ENCODE results near the gene STMN3. TPM values are rescaled to one million over a fixed set of nuclear protein-coding genes. Genes with fewer than 3 reads are reported as not detected.

STMN3 gene
- total RNA-seq, 1 experiment from 2014 or later: 36.6 TPM

DNA sequence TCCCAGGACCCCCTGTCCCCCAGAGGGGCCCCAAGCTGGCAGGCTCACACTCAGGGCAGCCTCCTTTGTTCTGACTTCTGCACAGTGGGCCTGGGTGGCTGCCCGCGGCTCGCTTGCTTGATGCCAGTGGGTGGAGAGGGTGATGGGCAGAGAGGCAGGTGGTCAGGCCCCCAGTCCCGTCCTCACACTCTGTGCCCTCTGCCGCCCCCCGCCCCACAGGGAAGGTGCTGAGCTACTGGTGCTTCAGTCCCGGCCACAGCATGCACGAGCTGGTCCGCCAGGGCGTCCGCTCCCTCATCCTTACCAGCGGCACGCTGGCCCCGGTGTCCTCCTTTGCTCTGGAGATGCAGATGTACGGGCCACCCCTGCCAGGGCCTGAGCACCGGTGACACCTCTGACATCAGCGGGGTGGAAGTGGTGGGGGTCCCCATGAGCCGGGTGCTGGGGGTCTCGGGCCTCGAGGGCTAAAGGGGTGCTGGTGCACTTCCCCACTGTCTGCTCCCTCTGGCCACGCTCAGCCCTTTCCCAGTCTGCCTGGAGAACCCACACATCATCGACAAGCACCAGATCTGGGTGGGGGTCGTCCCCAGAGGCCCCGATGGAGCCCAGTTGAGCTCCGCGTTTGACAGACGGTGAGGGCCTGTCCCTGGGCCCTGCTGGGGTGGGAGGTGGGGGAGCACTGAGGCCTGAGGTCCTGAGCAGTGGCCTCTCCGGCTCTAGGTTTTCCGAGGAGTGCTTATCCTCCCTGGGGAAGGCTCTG is 34.4 kb upstream of the STMN3 start:
- H3K9me3 ChIP-seq (replicated peaks): no peaks in the 10 kb centered on the region
- no peak overlapping the region for H3K27ac ChIP-seq
- peaks cover 10% of the 10 kb centered on the region for H3K4me1 ChIP-seq
- H3K27me3 ChIP-seq: no peaks in the 10 kb centered on the region
- DNase-seq: no peak
- peaks cover 3% of the 10 kb centered on the region; the same call in 1 of the 2 replicates for H3K36me3 ChIP-seq
- H3K4me3 ChIP-seq: no peak overlapping the region

DNA sequence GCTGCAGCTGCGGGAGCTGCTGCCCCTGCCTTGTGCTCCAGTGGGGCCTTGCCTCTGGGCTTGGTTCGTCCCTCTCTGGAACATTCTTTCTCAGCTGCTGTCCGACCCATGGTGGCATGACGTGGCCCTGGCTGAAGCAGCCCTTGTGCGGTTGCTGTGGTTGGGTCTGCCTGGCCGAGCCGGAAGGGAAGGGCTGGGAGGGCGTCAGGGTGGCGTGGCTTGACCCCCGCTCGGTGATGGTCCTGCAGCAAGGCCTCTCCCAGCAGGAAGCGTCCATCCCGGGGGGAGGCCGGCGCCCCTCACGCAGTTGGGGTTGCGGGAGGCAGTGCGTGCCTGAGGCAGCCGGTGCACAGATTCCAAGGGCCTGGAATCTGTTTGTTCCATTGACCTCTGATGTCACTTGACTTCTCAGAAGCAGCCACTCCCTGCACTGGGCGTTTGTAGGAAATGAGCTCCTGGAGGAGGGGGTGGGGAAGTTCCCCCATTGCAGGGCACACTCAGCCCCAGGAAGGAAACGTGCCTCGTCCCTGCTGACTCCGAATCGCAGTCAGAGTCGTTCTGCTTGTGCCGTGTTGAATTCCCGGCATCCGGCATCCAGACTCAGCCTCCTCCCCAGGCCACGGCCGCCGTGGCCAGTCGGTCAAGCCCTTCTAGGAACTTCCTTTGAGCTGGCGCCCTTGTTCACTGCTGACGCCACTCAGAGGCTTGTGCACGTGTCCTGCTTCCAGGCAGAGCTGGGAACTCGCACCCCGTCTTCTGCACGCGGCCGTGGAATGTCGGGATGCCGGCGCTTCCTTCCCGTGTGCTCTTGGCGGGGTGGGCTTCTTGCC is 33.5 kb upstream of the STMN3 start:
- no peak for DNase-seq
- peaks cover 7% of the 10 kb centered on the region; the same call in 1 of the 2 replicates for H3K36me3 ChIP-seq

DNA sequence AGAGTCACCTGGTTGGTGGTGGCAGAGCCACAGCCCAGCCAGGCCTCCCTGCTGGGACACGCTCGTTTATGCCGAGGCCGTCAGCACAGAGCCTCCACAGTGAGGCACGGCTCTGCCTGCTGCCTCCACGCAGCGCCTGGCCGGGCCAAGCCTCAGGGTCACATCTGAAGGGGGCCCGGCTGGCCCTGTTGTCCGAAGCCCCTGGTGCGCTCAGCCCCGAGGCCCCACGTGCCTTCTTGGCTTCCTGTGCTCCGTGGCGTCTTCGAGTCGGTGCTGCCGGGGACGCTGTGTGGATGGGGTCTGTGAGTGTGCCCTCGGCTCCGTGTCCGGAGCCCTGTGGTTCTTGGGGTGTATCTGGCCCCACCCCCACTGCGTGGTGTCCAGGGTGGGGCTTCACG is 32.9 kb upstream of the STMN3 start:
- H3K27me3 ChIP-seq: no peaks in the 10 kb centered on the region
- H3K4me1 ChIP-seq: peaks cover 13% of the 10 kb centered on the region
- no peaks in the 10 kb centered on the region for H3K9me3 ChIP-seq (replicated peaks)
- no peak overlapping the region for H3K27ac ChIP-seq
- H3K36me3 ChIP-seq: peaks cover 7% of the 10 kb centered on the region; the same call in 1 of the 2 replicates
- no peak overlapping the region for H3K4me3 ChIP-seq
- no peak for DNase-seq

More for the DNA sequence above, 33.5 kb upstream of the STMN3 start:
- H3K27me3 ChIP-seq: no peaks in the 10 kb centered on the region
- H3K4me1 ChIP-seq: peaks cover 13% of the 10 kb centered on the region
- no peak overlapping the region for H3K27ac ChIP-seq
- no peaks in the 10 kb centered on the region for H3K9me3 ChIP-seq (replicated peaks)
- no peak overlapping the region for H3K4me3 ChIP-seq

DNA sequence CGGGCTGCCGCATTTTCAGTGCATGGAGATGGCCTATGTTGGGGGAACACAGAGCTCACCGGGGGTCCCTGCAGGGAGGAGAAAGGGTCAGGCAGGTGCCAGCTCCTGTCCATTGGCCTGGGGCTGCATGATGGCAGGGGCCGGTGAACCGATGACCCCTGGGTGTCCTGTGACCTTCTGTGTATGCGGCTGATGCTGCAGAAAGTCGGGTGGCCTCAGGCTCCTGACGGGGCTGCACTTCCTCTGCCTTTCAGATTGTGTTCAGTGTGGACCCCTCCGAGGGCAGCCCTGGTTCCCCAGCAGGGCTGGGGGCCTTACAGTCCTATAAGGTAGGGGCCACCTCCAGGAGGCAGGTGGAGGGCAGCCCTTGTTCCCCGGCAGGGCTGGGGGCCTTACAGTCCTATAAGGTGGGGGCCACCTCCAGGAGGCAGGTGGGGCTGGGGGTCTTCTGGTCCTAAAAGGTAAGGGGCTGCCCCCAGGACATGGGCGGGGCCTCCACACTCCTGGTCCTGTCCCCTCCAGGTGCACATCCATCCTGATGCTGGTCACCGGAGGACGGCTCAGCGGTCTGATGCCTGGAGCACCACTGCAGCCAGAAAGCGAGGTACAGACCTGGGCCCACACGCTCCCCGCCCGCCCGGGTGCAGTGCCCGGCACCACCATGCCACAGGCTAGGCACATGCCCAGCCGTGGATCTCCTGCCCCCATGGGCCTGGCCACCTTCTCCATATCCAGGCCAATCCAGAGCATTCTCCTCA is 32.2 kb upstream of the STMN3 start:
- Histone ChIP-seq H3K4me3 (no peak overlapping the region), H3K27ac (no peak overlapping the region), H3K4me1 (peaks cover 13% of the 10 kb centered on the region), H3K36me3 (peaks cover 7% of the 10 kb centered on the region), H3K27me3 (no peaks in the 10 kb centered on the region), H3K9me3 (replicated peaks) (no peaks in the 10 kb centered on the region)
- DNase-seq: no peak

DNA sequence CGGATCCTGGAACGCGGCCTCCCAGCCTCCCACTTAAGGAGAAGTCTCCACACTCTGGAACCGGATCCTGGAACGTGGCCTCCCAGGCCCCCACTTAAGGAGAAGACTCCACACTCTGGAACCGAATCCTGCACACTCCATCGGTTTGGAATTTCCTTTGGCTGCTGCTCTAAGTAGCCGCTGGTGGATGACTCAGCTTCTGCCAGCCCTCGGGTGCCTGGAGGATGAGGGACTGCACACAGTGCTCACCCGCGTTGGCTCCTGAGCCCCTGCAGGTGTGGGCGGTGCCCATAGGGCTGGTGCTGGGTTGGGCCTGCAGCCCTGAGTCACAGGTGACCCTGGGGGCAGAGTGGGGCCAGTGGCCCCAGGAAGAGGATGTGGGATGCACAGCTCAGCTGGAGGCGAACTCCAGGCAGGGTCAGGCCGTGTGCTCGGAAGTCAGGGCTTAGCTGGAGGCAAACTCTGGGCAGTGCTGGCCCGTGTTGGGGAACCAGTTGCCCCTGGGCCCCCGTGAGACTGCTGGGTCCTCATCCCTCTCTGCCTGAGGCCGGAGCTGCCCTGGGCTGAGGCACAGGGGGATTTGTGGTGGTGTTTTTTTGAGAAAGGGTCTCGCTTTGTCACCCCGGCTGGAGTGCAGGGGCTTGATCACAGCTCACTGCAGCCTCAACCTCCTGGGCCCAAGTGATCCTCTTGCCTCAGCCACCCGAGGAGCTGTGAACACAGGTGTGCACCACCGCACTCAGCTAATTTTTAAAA is 29.3 kb upstream of the STMN3 start:
- peaks cover 13% of the 10 kb centered on the region for H3K4me1 ChIP-seq
- peak; percentile 77 to 85 for DNase-seq
- no peaks in the 10 kb centered on the region for H3K9me3 ChIP-seq (replicated peaks)
- H3K36me3 ChIP-seq: peaks cover 10% of the 10 kb centered on the region
- H3K27ac ChIP-seq: peak overlapping the region; percentile 1; the same call in 1 of the 2 replicates
- no peaks in the 10 kb centered on the region for H3K27me3 ChIP-seq
- no peak overlapping the region for H3K4me3 ChIP-seq

DNA sequence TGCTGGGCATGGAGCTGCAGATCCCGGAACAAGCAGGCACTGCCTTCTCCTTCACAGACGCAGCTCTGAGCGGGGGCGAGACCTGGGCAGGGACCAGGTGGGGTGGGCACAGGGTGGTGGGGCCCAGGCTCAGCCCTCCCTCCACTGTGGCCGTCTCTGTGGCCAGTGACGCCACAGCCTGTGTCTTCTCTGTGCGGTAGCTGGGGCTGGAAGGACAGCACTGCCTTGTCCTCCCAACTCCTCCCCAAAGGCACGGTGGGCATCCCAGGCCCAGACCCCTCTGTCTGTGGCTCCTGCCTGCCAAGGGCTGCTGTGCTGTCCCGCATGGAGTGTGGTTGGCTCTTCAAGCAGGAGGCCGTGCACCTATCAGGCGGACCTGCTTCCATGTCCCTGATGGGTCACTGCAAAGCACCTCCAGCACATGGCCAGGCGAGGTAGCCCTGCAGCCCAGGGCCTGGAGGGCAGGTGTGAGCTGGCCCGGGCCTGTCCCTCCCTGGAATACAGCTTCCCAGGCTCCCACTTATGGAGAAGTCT is 28.5 kb upstream of the STMN3 start:
- Histone ChIP-seq H3K27ac (no peak overlapping the region), H3K9me3 (replicated peaks) (no peaks in the 10 kb centered on the region), H3K4me1 (peaks cover 13% of the 10 kb centered on the region), H3K27me3 (no peaks in the 10 kb centered on the region), H3K4me3 (no peak overlapping the region), H3K36me3 (peaks cover 15% of the 10 kb centered on the region)
- DNase-seq: no peak

DNA sequence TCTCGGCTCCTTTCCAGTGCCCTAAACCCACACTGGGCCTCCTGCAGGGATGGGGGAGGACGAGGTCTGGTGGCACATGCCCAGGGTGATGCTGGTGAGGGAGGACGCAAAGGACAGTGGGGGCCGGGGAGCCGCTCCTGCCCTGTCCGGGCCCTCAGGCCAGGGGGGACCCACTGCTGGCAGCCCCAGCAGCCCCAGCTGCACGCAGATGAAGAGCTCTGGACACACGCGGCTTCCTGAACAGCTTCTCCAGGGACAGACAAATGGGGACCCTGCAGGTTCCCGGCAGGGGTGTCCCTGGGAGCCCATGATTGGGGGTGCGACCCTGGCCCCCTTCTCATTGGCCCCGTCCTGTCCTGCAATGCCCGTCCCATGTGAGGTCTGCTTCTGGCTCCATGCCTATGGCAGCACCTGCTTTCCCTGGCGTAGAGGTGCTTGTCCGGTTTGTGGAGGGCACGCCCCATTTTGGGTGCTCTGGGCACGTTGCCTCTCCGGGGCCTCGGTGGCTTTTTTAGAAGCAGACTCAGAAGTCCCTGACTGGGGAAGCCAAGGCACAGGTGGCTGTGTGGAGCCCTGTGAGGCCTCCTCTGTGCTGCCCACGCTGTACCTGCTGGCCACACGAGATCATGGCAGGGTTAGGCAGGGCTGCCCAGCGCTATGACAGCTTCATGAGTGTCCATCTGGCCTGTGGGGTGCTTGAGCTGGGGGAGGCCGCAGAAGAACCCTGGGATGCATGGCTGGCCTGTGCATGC is 27.8 kb upstream of the STMN3 start:
- Histone ChIP-seq H3K27me3 (no peaks in the 10 kb centered on the region), H3K27ac (no peak overlapping the region), H3K4me1 (peaks cover 13% of the 10 kb centered on the region), H3K9me3 (replicated peaks) (no peaks in the 10 kb centered on the region), H3K36me3 (peaks cover 19% of the 10 kb centered on the region), H3K4me3 (no peak overlapping the region)
- no peak for DNase-seq

DNA sequence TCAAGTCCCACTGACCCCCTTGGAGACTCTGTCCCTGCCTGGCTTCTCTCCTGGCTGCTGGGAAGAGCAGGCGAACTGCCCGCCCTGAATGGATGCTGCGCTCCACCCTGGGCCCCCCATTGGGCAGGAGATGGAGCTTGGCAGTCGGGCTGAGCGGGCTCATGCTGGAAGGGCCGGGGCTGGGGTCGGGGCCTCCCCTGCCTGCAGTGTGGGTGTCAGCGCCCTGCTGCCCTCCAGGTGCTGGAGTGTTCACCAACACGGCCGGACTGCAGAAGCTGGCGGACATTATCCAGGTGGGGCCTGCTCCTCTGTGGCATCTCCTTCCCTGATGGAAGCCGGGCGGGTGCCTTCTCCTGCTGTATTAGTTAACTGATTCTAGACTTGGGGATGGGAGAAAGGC is 27.2 kb upstream of the STMN3 start:
- peaks cover 25% of the 10 kb centered on the region for H3K36me3 ChIP-seq

DNA sequence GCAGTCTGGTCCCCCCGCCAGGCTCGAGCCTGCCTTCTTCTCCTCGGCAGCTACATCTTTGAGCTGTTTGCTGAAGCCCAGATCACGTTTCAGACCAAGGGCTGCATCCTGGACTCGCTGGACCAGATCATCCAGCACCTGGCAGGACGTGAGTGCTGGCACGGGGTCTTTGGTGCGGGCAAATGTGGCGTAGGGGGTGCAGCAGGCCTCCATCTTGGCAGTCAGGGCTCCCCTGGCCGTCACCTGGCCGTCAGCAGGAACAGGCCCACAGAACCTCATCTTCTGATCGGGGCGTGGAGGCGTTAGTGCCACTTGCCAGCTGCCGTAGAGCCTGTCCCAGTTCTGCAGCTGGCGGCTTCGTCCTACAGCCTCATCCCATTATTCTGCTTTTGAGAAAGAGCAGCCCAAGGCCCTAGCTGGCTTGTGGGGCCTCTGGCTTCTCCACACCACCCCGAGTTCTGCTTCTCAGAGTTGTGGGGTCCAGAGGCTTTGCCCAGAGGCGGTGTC is 26.6 kb upstream of the STMN3 start:
- H3K4me1 ChIP-seq: peaks cover 13% of the 10 kb centered on the region
- no peaks in the 10 kb centered on the region for H3K27me3 ChIP-seq
- no peak for DNase-seq
- no peak overlapping the region for H3K27ac ChIP-seq
- H3K4me3 ChIP-seq: no peak overlapping the region
- no peaks in the 10 kb centered on the region for H3K9me3 ChIP-seq (replicated peaks)
- peaks cover 31% of the 10 kb centered on the region for H3K36me3 ChIP-seq

More for the DNA sequence above, 27.2 kb upstream of the STMN3 start:
- H3K27ac ChIP-seq: no peak overlapping the region
- peaks cover 13% of the 10 kb centered on the region for H3K4me1 ChIP-seq
- H3K27me3 ChIP-seq: no peaks in the 10 kb centered on the region
- H3K4me3 ChIP-seq: no peak overlapping the region
- DNase-seq: no peak
- no peaks in the 10 kb centered on the region for H3K9me3 ChIP-seq (replicated peaks)

DNA sequence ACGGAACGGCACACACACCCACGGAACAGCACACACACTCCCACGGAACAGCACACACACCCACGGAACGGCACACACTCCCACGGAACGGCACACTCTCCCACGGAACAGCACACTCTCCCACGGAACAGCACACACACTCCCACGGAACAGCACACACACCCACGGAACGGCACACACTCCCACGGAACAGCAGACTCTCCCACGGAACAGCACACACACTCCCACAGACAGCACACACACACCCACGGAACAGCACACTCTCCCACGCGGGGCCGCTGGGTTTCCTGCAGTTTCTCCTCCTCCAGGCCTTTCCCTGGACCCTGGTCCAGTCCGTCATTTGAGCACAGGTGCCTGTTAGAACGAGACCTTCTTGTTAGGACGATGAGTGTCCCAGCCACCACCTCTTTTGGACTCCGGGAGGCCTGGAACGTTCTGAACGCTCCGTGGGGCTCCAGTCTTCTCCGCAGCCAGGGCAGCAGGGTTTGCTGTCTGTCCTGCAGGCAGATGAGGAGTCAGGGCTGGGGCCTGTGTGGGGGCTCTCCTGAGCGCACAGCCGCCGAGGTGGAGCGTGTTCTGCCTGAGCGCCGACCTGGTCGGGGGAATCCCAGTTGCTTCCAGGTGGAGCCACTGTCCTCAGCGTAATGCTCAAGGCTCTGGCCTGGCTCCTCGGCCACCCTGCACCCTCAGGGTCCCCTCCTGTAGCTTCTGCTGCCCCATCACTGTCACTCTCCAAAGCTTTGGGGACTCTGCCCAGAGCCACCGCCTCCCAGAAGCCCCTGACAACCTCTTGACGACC is 25.6 kb upstream of the STMN3 start:
- peaks cover 39% of the 10 kb centered on the region for H3K36me3 ChIP-seq
- peaks cover 13% of the 10 kb centered on the region for H3K4me1 ChIP-seq
- no peak overlapping the region for H3K4me3 ChIP-seq
- H3K27me3 ChIP-seq: no peaks in the 10 kb centered on the region
- DNase-seq: no peak
- no peak overlapping the region for H3K27ac ChIP-seq
- H3K9me3 ChIP-seq (replicated peaks): no peaks in the 10 kb centered on the region

DNA sequence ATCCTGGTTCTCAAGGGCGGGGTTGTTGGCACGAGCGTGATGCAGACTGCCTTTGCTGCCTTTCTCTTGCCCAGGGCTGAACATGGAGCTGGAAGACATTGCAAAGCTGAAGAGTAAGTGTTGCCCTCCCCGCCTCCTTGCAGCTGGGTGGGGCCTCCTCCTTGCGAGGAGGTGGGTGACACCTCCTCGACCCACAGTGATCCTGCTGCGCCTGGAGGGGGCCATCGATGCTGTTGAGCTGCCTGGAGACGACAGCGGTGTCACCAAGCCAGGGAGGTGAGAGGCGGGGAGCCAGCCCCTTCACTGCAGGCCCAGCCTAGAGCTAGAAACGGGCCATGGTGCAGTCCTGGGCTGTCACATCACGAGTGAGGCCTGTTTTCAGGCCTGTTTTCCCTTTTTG is 24.8 kb upstream of the STMN3 start:
- Histone ChIP-seq H3K27me3 (no peaks in the 10 kb centered on the region), H3K4me3 (no peak overlapping the region), H3K4me1 (peaks cover 8% of the 10 kb centered on the region), H3K36me3 (peaks cover 45% of the 10 kb centered on the region), H3K9me3 (replicated peaks) (no peaks in the 10 kb centered on the region), H3K27ac (no peak overlapping the region)
- DNase-seq: no peak

DNA sequence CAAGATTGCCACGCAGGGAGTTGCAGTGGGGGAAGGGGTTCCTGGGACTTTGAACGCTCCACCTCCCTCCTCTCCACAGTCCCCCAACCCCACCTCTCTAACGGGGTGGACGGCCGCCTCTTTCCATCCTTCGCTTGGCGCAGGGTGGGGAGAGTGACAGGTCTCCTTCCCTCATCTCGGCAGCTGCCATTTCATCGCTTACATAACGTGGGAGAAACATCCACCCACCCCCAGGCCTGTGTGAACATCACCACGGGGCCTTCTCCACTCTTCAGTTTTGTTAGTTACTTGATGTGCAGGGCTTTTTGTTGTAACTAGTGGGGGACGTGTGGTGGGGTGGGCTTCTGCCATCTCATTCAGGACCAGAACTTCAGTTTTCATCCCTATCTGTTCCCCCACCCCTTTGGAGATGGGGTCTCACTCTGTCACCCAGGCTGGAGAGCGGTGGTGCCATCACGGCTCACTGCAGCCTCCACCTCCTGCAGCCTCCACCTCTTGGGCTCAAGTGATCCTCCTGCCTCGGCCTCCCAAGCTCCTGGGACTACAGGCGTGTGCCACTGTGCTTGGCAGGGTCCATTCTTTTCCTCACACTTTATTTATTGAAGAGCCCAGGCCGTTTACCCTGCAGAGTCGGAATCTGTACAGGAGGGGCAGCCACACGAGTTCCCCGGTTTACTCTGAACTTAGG is 22.6 kb upstream of the STMN3 start:
- no peak for DNase-seq
- H3K9me3 ChIP-seq (replicated peaks): no peaks in the 10 kb centered on the region
- H3K27me3 ChIP-seq: no peaks in the 10 kb centered on the region
- H3K4me1 ChIP-seq: no peaks in the 10 kb centered on the region
- H3K4me3 ChIP-seq: no peak overlapping the region
- H3K36me3 ChIP-seq: peaks cover 58% of the 10 kb centered on the region
- no peak overlapping the region for H3K27ac ChIP-seq
